PC-3 (cell line): ENCODE results near the gene REEP6.

Source experiments
- EZH2 ChIP-seq: fragments of 300-600 bp; sonication (generic); IDR thresholded peaks from one replicate; pipeline ENCODE4 v1.6.1; 2017; ENCODE audit warnings: antibody characterized with exemption, mild to moderate bottlenecking, low read length; ENCODE audit not compliant: unreplicated experiment
- EZH2phosphoT487 ChIP-seq: fragments of 300-600 bp; sonication (generic); IDR thresholded peaks from 2 replicates; pipeline ENCODE4 v1.6.1; 2018; ENCODE audit warnings: mild to moderate bottlenecking, antibody characterized with exemption, low read length, borderline replicate concordance
- TF ChIP-seq, protein P1 (sequence below): fragments of 300-600 bp; sonication (generic); conservative IDR thresholded peaks from 2 replicates; pipeline ENCODE4 v1.5.1; 2017; ENCODE audit warnings: antibody characterized with exemption, low read depth, mild to moderate bottlenecking, low read length

DNA sequence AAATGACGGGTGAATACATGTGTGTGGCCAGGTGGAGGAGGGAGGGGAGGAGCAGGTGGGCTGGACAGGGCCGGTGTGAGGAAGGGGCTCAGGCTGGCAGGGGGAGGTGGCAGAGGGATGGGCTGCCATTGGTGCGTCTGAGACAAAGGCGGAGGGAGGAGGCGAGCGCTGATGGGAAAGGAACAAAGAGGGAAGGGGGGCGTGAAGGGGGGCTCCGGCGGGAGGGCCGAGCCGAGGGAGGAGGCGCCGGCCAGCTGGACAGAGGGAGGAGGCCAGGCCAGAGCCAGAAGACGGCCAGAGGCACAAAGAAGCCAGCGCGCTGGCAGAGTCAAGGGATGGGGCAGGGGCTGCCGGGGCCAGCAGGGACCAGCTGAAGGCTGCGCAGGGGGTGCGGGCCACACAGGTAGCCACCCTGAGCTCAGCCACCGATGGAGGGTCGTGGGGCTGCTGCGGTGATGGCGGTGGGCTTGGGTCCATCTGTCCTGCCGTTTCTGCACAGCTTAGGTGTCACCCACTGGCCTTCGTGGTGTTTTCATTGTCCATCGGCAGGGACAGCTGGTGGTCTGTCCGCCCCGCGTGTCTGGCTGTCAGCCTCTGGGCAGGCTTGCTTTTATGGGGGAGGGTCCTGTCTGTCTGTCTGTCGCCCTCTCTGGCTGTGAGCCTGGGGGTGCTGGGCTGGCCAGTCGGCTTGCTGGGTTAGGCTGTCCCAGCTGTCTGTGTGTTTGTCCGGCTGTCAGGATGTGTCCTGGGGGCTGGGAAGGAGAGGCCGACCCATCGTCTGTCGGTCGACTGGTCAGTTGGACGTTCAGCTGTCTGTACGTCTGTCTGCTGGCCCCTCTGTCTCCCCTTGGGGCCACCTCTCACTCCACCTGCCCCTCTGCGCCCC, 38.8 kb upstream of the REEP6 start:
- TF ChIP-seq EZH2 (no peak), EZH2phosphoT487 (no peak)
- TF ChIP-seq, protein P1, sequence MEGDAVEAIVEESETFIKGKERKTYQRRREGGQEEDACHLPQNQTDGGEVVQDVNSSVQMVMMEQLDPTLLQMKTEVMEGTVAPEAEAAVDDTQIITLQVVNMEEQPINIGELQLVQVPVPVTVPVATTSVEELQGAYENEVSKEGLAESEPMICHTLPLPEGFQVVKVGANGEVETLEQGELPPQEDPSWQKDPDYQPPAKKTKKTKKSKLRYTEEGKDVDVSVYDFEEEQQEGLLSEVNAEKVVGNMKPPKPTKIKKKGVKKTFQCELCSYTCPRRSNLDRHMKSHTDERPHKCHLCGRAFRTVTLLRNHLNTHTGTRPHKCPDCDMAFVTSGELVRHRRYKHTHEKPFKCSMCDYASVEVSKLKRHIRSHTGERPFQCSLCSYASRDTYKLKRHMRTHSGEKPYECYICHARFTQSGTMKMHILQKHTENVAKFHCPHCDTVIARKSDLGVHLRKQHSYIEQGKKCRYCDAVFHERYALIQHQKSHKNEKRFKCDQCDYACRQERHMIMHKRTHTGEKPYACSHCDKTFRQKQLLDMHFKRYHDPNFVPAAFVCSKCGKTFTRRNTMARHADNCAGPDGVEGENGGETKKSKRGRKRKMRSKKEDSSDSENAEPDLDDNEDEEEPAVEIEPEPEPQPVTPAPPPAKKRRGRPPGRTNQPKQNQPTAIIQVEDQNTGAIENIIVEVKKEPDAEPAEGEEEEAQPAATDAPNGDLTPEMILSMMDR = no peak
